Measurements from ENCODE around the gene PTRHD1.
"Not testable (repeated sequence)": the region's sequence is repeated elsewhere in the genome, so short reads cannot be mapped to it uniquely, and the experiment has no call there.

PTRHD1 gene, protein sequence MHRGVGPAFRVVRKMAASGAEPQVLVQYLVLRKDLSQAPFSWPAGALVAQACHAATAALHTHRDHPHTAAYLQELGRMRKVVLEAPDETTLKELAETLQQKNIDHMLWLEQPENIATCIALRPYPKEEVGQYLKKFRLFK

DNA sequence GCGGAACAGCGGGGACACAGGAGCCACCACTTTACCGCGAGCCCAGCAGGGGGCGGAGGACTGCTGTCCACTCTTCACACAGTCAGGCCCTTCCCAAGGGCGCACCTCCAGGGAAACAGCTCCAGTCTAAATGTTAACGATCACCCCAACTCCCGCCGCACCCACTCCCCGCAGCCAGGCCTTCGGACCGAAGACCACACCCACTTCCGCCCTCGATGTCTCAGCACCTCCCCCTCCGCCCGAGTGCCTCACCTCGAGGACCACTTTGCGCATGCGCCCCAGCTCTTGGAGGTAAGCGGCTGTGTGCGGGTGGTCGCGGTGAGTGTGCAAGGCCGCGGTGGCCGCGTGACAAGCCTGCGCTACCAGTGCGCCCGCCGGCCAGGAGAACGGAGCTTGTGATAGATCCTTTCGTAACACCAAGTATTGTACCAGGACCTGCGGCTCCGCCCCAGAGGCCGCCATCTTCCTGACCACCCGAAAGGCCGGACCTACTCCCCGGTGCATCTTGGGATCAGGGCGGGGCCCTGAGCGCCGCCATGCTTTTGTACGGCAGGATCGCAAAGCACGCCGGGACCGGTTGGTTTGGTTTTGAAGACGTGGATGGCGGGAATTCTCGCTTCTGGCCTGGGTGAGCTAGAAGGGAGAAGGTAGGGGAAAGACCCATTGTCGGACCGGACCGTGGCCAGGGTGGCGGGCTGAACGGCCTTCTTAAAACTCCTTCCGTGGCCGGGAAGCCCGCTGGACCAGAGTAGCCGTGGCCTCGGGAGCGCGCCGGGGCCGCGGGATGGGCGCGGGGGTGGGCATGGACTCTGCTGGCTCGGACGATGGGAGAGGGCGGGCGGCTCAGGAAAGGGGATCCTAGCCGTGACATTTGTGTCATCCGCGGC lies at the start of gene PTRHD1, which contains the start of gene CENPO:
TSS of gene PTRHD1 (minus strand) at position 518 of the 887 bp plus-strand sequence. CDS start at position 504, 14 bp downstream.
TSS of gene CENPO (plus strand) at position 552 of the 887 bp plus-strand sequence. CDS start 495 bp downstream, outside the sequence.
- DNase-seq = peak; percentile 93

GRCh38 chr2:24842081-24843050 lies 49.2 kb upstream of the PTRHD1 start:
- no peak for DNase-seq

- no peak for DNase-seq
Measured at GRCh38 chr2:24840962-24841945, 48.1 kb upstream of the PTRHD1 start.

DNA sequence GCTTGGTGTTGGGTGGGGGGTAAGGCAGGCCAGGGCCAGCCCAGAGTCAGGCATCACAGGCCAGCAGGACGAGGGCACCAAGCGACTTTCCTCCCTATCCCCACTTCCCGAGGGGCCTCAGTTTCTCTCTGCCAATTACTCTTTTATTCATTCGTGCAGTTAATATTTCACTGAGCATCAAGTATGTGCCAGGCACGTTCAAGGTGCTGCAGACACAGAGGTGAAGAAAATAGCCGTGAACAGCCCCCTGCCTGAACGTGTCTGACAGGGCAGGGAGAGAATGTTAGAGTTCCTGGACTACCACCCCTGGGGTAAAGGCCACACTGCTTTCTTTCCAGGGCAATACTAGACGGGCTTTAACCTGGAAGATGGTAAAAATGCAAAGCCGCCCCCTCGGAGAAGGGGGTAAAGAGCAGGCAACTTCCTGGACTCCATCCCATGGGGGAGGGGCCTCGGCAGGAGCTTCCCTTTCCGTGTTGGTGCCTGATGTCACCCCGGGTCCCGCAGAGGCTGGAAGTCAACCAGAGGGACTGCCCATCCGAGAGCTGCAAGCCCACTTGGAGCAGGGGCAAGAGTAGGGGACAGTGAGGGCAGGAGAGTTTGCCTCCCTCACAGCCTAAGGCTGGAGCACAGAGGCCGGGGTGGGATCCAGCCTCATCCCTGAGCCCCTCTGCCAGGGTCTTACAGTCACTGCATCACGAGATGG lies 47.1 kb upstream of the PTRHD1 start:
- no peak for DNase-seq

DNA sequence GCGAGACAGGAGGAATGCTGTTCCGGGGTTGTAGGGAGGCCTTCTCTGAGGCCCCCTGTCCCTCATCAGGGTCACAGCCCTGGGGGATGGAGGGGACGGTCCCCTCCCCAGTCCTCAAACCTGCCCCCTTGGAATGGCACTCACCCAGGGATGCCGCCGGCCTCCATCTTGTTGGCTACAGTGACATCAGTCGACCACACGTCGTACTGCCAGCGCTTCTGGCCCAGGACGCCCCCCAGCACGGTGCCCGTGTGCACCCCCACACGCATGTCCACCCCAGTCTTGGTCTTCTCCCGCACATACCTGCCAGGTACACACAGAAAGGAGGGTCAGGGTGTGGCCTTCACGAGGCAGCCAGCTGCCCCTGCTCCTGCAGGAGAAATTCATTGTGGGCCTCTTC lies 46.5 kb upstream of the PTRHD1 start:
- DNase-seq = no peak

DNA sequence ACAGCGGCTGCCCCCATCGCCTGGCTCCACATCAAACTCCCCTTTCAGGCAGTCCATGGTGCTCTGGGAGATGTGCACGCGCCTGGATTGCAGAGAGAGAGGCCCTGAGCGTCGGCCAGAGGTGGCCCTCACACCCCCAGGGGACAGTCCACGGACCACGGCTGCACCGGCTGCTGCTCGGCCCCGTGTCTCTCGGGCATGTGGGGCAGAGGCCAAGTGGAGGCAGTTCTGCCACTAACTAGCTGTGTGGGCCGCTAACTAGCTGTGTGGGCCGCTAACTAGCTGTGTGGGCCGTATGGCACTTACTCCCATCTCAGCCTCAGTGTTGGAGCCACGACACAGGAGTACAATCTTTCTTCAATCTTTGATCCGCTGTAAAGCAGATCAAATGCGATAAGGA lies 45.4 kb upstream of the PTRHD1 start:
- no peak for DNase-seq

DNA sequence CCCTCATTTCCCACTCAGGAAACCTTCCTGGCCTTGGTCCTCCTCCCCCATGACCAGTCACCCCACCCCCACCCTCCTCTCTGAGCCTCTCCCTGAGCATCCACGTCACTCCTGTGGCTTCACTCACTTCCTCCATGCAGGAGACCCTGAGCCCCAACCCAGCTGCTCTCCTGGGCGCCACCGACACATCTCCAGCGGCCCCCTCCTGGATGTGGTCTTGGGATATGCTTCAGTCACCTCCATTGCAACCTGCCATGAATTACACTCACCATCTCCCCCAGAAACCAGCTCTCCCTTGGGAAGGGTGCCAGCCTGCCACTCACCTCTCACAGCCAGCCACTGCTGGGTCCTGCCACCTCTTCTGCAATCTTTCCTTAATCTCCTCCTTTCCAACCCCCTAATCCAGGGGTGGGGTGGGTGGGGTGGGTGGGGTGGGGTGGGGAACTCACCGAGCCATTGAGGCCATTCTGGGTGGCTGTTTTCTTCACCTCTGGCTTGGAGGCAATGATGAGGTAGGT lies 44.9 kb upstream of the PTRHD1 start:
- DNase-seq = no peak

DNA sequence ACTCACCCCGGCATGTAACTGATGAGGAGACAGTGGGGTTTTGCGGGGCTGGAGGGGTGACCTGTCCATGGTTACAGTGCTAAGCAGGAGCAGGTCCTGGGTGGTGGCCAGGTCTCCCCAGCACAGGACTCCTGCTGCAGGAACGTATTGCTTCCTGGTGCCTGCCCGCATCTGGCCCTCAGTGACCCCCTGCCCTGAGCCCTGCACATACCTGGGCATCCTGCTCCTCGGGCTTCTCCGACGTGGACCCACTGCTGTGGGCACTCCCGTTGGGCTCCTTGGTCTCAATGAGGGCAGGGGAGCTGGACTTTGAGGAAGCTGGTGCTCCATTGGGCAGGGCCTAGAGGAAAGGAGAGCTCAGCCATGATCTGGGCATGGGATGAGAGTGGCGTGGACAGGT lies 43.5 kb upstream of the PTRHD1 start:
- DNase-seq = no peak

GRCh38 chr2:24836206-24836605 lies 43.0 kb upstream of the PTRHD1 start:
- DNase-seq = no peak

GRCh38 chr2:24835411-24835810 lies 42.2 kb upstream of the PTRHD1 start:
- not testable (repeated sequence) for DNase-seq

GRCh38 chr2:24834733-24835395 lies 41.7 kb upstream of the PTRHD1 start:
- no peak for DNase-seq

DNA sequence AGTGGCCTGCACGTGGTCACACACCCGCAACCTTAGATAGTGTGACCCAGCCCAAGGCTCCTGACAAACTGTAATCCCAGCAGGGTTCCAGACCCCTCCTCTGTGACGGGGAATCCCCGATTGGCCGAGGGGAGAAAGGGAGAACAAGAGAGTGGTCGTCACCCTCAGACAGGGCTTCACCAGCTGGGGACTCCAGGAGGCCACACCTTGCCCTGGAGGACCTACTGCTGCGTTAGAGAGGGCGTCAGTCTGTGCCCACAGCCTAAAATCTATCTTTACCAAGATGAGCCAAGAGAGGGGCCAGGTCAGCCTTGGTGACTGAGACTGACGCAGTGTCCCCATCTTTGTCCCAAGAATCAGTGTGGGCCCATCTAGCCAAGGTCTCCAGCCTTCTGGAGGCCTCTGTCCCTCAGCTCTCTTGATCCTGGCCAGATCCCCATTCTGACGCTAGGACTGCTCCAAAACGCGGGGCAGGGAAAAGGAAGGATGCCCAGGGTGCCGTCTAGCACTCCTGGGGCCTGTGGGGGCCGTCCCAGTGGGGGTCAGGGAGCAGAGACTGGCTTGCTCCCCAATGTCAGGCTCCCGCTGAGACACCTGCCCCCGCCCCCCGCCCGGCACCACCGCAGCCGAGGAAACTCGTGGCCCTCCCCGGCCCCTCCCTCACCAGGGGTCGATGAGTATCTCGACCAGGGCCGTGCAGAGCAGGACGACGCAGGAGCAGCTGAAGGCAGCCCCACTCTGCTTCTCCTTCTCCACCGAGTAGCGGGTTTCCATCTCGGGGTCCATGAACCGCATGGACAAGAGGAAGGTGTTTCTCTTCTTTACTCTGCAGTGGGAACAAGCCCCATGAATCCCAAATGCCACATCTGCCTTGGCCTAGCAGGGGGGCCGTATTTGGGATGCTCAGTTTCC lies 40.9 kb upstream of the PTRHD1 start:
- DNase-seq = no peak

- no peak for DNase-seq
Measured at GRCh38 chr2:24832931-24833701, 39.9 kb upstream of the PTRHD1 start.

- DNase-seq = no peak
Measured at GRCh38 chr2:24832521-24832920, 39.3 kb upstream of the PTRHD1 start.

DNA sequence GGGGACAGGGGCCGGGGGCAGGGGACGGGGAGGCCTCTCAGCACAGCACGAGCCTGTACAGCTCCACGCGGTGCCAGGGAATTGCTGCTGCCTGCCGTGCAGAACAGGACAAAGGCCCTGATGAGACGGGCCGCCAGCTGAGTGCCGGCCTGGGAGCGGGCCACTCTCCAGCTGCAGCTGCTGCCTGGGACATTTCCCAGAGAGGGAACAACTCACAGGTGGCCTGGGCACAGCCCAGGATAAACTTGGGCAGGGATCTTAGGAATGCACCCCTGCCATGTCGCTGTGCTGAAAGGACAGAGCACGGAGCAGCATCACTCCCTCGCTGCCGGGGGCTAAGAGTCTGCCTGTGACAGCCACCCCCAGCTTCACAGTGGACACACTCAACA lies 38.9 kb upstream of the PTRHD1 start:
- no peak for DNase-seq

DNA sequence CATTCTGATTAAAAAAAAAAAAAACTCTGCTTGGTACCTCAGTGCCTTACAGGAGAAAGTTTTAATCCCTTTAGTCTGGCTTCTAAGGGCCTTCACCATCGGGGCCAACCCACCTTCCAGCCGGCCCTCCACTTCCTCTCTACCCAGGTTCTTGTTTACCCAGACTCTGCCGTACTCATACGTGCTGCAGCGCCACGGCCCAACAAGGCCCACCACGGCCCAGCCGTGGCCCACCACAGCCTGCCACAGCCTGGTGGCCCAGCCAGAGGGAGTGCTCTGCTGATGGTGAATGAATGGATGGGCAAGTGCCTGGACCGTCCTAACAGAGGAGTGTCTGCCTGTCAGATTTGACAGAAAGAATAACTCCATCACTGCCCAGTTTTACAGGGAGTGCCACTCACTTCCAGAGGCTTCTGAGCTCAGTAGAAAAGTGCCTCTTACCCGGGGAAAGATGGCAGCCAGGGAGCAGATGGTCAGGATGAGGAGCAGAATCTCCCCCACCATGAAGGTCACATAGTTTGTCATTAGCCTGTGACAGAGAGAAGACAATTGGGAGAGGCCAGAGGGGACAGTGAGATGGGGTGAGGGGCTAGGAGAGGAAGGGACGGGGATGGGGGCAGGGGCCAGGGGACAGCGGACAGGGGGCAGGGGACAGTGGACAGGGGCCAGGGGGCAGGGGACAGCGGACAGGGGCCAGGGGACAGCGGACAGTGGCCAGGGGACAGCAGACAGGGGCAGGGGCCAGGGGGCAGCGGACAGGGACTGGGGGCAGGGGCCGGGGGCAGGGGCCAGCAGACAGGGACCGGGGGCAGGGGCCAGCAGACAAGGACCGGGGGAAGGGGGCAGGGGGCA lies 38.3 kb upstream of the PTRHD1 start:
- DNase-seq = no peak

- DNase-seq = no peak
Measured at GRCh38 chr2:24830786-24831185, 37.6 kb upstream of the PTRHD1 start.
